MM.1S (cell line): ENCODE results near the gene UBE2E2.

Experiments used
- EZH2phosphoT487 ChIP-seq: fragments of 300-600 bp; sonication (generic); IDR thresholded peaks from 2 replicates; pipeline ENCODE4 v1.6.1; 2018; ENCODE audit warnings: antibody characterized with exemption, low read length
- TF ChIP-seq, protein P1 (sequence below): fragments of 300-600 bp; sonication (generic); IDR thresholded peaks from 2 replicates; pipeline ENCODE4 v1.5.1; 2016; ENCODE audit warnings: antibody characterized with exemption, low read length, mixed read lengths

DNA sequence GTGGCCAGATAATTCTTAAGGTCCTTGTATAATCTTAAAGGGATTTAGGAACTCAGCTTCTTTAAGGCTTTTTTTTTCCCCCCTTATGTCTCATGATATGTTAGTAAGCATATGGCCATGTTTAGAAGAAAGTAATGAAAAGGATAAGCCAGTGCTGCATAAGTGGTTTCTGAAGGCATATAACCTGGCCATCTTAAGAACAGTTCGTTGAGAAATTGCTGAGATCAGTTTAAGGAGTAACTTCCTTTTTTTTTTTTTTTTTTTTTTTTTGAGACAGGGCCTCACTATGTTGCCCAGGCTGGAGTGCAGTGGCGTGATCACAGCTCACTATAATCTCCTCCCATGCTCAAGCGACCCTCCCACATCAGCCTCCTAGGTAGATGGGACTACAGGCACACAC is 51.7 kb downstream of the UBE2E2 start:
- TF ChIP-seq, protein P1, sequence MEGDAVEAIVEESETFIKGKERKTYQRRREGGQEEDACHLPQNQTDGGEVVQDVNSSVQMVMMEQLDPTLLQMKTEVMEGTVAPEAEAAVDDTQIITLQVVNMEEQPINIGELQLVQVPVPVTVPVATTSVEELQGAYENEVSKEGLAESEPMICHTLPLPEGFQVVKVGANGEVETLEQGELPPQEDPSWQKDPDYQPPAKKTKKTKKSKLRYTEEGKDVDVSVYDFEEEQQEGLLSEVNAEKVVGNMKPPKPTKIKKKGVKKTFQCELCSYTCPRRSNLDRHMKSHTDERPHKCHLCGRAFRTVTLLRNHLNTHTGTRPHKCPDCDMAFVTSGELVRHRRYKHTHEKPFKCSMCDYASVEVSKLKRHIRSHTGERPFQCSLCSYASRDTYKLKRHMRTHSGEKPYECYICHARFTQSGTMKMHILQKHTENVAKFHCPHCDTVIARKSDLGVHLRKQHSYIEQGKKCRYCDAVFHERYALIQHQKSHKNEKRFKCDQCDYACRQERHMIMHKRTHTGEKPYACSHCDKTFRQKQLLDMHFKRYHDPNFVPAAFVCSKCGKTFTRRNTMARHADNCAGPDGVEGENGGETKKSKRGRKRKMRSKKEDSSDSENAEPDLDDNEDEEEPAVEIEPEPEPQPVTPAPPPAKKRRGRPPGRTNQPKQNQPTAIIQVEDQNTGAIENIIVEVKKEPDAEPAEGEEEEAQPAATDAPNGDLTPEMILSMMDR = no peak
- no peak for TF ChIP-seq EZH2phosphoT487
